Hippocampal formation (tissue), 2 donors: ENCODE measurements around the gene TEP1.

Source experiments
- DNase-seq, 2 donors: peaks; one replicate each; lab custom pipeline; 2025; lab: John Stamatoyannopoulos, UW

TEP1 gene

DNA sequence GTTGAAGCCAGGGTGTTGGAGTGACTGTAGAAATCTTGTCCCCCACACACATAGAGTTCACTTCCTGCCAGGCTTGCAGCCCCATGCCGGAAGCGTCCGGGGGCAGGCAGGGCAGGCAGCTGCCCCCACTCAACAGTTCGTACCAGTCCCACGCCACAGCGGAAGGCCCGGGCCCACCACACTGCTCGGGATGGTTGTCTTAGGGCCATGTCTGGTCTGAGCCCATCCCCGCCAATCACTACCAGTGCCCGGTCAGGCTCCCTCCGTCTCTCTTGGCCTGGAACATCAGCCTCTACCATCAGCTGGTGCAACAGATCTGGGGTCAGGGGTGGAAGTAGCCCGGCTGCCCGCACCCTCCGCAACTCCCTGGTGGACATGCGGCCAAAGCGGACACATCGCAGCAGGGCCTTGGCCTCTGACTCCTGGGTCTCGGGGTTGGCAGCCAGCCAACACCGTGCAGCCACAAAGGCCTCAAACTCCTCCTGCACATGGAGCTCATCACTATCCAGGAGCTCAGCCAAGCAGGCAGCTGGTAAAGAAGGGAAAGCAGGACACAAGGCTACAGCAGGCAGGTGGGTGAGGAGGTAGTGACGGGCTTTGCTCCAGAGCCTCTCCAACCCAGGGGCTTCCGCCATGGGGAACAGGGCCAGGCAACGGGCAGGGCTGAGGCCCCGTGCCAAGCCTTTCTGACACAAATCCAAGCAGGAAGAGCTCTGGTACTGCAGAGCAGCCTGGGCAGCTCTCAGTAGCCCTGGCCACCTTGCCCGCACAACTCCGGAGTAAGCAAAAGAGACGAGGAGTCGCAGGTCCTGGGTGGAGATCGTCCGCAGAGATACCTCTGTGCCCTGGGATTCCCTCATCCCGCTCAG lies 16.7 kb upstream of the TEP1 start:
- DNase-seq = peak; percentile 20 to 21

DNA sequence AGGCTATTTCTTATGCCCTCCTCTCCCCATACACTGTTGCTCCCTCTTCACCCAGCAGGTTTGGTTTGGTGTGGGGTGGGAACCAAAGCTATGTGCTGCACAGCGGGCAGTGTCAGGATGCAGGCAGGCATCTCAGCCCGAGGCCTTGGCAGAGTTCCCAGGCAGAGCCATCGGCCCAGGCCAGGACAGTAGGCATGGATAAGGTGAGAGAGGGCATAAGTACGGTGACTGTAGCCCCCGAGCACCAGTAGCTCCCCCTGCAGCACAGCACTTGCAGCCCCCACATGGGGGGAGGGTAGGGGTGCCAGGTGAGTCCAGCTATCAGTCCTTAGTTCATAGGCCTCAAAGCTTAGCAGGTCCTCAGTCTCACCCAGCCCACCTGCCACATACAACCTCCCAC lies 15.5 kb upstream of the TEP1 start:
- DNase-seq = no peak

DNA sequence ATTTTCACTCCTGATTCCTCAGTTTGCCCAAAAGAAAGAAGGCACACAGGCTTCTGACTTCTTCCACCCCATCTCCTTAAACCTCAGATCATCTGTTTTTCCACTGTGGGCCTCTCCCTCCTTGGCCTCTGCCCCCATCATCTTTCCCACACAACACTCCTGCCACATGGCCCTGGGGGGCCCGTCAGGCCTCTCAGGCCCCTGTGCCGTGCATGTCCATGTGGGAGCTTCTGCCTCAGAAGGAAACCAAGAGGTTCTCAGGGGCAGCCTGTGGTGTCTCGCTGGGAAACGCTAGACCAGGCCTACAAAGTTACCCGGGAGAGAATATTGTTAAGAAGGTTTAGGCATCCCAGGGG lies 14.7 kb upstream of the TEP1 start:
- DNase-seq = no peak

DNA sequence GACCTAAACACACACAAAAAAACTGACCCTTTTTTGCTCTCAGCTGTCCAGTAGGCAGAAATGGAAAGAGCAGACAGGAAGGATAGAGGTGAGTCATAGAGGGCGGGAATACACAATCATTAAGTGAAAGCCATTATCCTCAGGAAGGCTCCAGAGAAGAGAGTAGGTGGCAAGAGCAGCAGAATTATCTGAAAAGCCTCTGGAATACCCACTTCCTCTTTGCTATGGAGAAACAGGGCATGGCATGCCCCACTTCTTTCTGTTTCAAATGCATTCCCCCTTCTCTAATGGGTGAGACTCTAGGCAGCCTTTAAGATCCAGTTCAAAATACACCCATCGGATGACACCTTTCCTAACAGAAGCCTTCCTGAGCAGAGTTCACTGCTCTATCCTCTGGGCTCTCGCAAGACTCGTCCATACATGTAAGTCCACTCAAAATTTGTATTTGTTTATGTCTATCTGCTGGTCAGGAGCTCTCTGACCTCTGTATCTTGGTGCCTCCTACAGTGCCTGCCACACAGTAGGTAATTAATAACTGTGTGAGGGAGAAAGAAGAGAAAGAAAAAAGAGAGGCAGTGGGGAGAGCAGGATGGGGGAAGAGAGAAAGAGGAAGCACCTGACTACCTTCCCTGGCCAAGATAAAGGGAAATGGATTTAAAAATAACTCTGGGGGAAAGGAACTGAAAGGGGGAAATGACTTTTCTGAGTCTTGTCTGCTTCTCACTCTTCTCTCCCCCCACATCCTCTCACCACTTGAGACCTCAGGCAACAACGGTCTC lies 14.1 kb upstream of the TEP1 start:
- peak in 1 of 2 donors; percentile 11 for DNase-seq

DNA sequence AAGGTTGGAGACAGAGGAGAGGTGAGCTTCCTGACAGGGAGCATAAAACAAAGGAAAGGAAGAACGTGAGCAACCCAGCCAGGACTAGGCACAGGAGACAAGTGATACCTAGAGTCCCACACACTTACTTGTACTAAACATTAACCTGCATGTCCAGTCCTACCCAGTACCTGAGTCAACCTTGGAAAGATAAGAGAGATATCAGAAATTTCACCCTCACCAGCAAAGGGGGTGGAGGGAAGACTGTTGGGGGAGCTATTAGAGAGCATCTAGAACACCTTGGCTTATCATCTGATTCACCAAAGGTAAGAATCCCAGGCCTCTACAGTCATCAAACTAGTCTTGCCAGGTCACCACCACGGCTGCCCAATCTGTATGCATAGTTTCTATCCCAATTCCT lies 11.6 kb upstream of the TEP1 start:
- no peak for DNase-seq

DNA sequence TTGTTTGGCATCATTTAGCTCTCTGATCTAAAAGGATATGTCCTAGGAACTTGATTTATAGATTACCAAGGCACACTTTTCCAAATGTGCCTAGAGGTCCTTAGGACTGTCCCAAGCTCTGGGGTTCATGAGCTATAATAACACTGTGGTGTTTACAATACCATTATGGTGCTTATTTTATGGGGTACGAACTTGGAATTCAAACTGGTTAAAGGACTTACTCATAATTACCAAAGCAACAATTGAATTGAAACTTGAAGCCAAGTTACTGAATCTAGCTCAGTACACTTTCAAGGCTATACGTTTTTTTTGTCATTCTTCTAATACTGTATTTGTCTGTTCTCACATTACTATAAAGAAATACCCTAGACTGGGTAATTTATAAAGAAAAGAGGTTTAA lies 9.6 kb upstream of the TEP1 start:
- DNase-seq = no peak

DNA sequence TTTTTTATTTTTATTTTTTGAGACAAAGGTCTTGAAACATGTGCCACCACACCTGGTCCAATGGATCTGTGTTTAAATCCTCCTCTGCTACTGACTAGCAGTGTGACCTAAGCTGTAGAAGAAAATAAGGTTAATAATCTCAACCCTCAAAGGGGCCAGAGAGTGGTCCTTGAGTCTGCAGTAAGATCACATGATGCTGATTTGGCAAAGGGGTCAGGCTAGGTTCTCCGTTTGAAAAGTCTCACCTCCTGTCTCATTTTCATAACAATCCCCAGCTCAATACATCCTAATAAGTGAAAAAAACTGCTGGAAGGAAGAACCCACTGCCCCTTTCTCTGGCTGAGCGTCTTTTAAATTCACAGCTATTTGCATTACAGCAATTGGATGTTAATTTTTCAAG lies 8.0 kb upstream of the TEP1 start:
- no peak for DNase-seq

DNA sequence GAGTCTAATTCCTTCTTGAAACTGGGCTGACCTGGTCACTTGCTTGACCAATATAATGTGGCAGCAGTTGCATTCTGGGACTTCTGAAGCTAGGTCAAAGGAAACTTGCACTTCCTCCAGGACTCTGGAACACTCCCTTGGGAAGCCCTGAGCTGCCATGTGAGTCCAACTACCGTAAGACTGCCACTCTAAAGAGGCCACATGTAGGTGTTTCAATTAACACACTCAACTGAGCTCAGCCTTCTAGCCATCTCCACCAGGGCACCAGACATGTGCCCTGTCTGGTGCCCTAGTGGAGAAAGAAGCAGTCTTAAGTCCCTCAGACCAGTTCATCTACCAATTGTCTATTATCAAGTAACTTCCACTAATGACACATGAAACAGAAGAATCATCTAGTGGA lies 6.1 kb upstream of the TEP1 start:
- DNase-seq = no peak

DNA sequence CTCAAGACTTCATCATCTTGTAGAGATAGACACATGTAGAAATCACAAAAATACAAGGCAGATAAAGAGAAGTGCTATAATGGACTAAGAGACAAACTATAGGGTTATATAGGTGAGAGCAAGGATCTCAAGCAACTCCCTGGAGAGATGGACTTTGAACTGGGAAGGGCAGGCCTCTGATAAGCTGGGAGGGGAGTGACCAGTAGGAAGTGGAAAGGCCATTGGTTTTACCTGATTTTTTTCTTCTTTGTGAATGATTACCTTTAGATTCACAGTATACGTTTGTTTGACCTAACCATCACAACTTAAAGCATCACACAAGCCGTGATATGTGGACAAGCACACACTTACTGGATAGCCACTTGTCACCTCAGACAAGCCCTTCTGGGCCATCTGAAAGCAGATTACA lies 5.2 kb upstream of the TEP1 start:
- DNase-seq = no peak

DNA sequence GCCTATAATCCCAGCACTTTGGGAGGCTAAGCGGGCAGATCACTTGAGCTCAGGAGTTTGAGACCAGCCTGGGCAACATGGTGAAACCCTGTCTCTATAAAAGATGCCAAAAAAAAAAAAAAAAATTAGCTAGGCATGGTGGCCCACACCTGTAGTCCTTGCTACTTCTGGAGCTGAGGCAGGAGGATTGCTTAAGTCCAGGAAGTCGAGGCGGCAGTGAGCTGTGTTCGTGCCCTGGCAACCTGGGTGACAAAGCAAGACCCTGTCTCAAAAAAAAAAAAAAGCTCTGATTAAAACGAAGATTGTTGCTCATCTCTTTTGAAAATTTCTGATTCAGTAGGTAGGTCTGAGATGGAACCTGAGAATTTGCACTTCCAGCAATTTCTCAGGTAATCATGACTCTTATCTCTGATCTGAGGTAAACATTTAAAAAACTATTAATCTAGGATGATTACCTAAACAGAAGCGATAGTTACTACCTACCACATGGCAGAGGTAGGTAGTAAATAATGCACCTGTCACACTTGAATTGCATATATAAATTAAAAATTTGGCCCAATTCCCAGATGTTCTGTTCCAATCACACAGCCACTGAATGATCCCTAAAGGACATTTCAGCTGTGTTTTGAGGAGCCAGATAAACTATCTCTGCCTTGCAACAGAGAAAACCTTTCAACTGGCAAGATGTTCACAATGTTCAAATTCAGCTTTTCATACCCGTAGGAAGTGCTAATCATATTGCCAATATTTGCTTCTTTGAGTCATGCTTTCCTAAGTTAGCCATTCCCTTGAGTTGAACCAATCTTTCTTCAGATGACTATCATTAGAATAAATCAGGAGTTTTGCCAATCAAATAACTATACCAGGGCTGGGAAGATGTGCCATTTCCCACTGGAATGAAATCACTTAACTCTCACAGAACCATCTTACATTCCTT lies 4.2 kb upstream of the TEP1 start:
- no peak for DNase-seq

DNA sequence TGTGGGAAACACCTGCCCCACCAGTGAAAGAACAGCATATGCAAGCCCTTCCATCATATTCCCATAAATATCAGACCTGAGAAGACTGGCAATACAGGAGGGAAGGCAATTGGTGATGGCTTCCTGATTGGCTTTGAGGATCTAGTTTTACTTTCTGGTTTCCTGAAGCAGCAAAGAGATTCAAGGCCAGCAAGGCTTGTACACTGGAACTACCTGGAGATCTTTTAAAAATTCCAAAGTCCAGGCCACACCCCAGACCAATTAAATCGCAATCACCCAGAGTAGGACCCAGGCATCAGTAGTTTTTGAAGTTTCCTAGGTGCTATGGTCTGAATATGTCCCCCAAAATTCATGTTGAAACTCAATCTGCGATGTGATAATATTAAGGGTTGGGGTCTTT lies 2.9 kb upstream of the TEP1 start:
- no peak for DNase-seq

DNA sequence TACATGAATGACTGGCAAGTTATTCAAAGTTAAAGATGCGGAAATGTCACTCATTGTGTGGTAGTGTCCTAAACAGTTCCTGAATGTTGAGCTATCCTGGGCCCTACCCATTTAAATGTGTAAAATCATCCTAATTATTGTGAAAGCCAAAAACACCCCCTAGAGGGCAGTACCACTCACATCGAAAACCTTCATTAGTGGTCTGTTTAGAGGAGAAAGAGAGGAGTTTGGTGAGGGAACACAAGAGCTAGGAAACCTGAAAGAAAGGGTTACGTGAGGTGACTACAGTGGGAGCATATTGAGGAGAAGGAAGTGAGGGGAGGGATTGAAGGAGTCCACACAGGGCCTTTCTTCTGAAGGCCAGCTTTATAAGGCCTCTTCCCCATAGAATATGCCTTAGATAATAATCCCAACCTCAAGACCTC lies 2.5 kb upstream of the TEP1 start:
- DNase-seq = peak in 1 of 2 donors; percentile 68

DNA sequence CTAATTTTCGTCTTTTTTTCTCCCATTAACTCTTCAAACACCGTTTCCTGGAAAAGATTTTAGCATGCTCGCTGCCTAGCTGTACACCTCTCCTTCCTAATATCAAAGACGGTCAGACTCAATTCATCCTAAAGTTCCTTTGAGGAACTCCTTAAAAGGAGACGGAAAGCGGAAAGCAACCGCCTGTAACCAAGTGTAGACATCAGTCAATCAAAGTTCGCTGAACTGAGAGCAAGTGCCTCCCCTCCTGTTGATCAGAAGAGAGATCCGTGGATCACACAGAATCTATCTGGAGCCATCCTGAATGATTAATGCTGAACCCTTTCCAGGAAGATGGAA lies 412 bp upstream of the TEP1 start:
- no peak for DNase-seq

DNA sequence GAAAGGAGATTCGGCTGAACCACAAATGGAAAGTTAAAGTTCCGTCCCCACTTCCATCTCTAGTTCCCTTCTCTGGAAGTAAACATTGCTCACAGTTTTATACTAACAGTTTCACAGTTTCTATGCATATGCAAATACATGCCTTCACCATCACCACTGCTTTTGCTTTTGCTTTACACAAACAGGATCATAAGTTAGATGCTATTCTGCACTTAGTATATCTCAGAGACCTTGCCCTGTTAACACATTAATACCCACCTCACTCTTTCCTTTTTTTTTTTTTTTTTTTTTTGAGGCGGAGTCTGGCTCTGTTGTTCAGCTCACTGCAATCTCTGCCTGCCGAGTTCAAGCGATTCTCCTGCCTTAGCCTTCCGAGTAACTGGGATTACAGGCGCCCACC lies 890 bp downstream of the TEP1 start:
- no peak for DNase-seq

DNA sequence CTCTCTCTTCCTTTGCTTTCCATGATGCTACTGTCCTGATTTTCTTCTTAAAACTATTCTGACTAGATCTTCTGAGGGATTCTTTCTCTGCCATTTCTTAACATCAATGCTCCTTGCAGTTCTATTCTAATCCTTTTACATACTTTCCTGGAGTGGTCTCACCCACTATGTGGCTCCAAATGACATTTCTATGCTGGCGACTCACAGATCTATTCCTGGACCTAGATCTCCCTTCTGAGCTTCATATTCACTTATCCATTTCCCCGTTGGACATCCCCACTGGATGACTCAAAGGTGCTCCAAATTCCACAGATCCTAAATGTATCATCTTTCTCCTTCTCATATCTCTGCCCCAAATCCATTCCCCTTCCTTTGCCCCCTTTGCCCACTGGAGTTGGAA lies 4.1 kb downstream of the TEP1 start:
- no peak for DNase-seq

DNA sequence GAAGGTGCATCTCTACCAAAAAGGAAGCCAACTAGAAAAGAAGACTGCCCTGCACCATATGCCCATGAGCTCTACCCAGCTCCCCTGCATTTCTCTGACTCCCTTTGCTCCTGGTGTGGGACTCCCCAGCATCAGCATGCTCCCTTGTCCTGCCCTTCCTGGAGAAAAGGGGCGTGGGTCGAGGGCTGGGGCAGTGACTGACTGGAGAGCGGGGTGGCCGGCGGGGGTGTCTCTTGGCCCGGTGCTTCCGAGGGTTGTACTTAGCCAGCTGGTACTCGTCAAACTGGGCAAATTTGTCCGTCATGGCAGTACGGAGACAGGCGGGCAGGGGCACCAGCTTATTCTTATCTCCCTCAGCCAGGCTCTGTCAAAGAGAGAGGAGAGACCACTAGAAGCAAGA lies 9.8 kb downstream of the TEP1 start:
- no peak for DNase-seq

DNA sequence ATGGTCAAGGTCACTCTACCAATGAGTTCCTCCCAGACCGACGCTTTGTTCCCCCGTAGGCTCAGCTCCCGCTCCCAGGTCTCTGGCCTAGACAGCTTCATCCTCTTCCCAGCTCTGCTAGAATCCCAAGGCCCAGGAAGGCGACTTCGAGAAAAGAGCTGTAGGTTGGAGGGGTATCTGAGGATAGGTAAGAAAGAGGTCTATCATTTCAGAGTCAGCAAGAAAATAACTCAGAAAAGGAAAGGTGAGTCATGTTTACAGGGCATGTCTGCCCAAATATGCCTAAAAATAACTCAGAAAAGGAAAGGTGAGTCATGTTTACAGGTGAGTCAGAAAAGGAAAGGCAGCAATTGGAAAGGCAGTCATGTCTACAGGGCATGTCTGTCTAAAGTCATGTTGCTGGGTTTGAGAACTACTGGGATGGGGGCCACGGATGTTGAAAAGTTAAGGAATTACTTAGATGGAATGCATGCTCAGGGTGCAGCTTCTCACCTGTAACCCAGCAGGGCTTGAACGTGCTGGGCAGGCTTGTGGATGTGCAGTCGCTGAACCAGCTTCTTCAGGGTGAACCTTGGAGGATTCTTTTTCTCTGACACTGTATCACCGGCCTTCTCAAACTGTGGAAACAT lies 12.2 kb downstream of the TEP1 start:
- no peak for DNase-seq

DNA sequence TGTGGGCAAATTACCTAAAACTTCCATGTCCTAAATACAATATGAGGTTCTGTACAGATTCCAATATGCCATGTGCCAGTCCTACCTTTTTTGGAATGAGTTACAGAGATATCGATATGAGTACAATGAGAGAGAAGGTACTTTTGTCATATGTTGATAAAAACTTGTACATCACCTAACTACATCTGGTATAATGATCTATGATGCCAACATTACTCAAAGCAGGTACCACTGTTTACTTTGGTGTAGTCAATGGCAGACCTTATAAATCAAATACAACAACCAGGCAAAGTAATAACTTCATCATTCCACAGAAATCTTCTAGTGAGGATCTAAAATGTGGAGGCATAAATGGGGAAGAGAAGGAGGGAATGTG lies 12.7 kb downstream of the TEP1 start:
- no peak for DNase-seq

DNA sequence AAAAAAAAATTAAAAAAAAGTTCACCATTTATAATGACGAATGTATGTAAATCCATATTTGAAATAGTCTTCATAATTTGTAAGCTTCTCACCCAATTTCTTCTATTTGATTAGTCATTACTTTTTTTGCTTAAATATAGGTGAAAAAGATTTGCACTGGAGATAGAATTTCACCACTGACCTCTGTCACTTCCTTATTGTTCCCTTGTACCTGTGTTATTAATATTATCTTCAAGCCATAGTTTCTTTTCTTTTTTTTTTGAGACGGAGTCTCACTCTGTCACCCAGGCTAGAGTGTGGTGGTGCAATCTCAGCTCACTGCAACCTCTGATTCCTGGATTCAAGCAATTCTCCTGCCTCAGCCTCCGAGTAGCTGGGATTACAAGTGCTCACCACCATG lies 15.8 kb downstream of the TEP1 start:
- no peak for DNase-seq

DNA sequence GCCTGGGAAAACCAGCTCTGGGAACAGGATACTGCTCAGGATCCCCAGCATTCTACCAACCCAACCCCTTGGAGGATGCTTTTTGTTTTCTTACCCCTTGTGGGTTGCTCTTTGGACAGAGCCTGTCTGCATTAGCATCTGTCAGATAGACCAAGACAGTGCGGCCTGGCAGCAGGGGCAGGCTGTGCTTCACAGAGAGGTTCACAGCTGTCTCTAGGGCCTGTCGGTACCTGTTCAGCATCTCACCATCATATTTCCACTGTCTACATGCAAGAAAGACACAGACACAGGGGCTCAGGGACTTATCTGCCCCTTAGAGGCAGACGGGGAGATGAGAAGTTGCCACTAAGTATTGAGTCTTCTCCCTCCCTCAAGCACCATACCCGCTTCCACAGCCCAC lies 21.8 kb downstream of the TEP1 start:
- no peak for DNase-seq

DNA sequence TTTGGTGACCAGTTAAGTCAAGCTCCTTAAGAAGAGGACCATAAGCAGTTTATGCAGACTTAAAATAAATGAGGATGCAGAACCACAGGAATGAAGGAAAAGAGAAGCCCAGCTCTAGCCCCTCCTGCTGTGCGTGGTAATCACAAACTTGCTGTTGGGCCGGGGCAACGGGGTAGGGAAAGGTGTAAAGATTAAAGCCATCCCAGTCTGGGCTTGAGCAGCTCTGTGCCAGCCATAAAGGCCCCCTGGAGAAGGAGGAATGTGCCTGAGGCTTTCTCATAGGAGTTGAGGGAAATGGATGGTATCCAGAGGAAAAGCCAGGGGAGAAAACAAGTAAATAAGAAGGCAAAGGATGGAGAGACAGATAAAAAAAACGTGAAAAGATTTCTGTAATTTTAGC lies 25.1 kb downstream of the TEP1 start:
- DNase-seq = no peak

DNA sequence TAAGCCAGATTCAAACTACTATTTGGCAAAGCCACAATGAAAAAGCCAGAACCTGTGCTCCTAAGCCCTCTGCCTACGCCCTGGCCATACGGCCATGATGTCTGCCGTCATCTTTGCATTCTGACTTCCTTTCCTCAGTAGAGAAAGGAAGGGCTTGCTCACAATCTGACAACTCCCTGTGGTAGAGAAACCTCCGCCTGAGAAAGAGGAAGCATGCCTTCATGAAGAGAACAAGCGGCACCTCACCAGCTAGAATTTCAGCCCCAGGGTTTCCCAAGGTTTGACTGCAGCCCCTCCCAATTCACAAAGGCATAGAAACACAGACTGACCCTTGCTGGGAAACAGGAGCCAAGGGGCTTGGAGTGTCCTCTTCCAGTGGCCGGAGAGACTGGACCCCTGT lies 25.7 kb downstream of the TEP1 start:
- DNase-seq = no peak
